ENCODE results near the gene DNAAF8.
"Not testable (repeated sequence)": the region's sequence is repeated elsewhere in the genome, so short reads cannot be mapped to it uniquely, and the experiment has no call there.

Gene DNAAF8

GRCh38 chr16:4724661-4725270 lies 9.6 kb upstream of the DNAAF8 start:
- no peak for DNase-seq

GRCh38 chr16:4726616-4727015 lies 7.7 kb upstream of the DNAAF8 start:
- no peak for DNase-seq

- no peak for DNase-seq
Observed at GRCh38 chr16:4728676-4729075, 5.7 kb upstream of the DNAAF8 start.

GRCh38 chr16:4729876-4730275 lies 4.5 kb upstream of the DNAAF8 start:
- no peak for DNase-seq

GRCh38 chr16:4733211-4733742 lies 1.1 kb upstream of the DNAAF8 start:
- no peak for DNase-seq

GRCh38 chr16:4733747-4734062 lies 632 bp upstream of the DNAAF8 start:
- DNase-seq: no peak

- DNase-seq: peak; percentile 75 to 85
Observed at GRCh38 chr16:4734730-4735535, 596 bp downstream of the DNAAF8 start.

- no peak for DNase-seq
Observed at GRCh38 chr16:4736546-4736945, 2.2 kb downstream of the DNAAF8 start.

GRCh38 chr16:4737545-4737944 lies 3.2 kb downstream of the DNAAF8 start:
- DNase-seq: no peak

- not testable (repeated sequence) for DNase-seq
Observed at GRCh38 chr16:4738370-4738769, 4.0 kb downstream of the DNAAF8 start.

- peak in 1 of 2 donors; percentile 20 for DNase-seq
Observed at GRCh38 chr16:4743226-4743878, 9.0 kb downstream of the DNAAF8 start.

GRCh38 chr16:4744555-4745273 lies 10.4 kb downstream of the DNAAF8 start:
- DNase-seq: no peak

GRCh38 chr16:4745274-4745569 lies 10.9 kb downstream of the DNAAF8 start:
- DNase-seq: no peak

- DNase-seq: no peak
Observed at GRCh38 chr16:4746215-4746614, 11.9 kb downstream of the DNAAF8 start.

- no peak for DNase-seq
Observed at GRCh38 chr16:4746991-4747574, 12.7 kb downstream of the DNAAF8 start.

GRCh38 chr16:4747906-4748681 lies 13.8 kb downstream of the DNAAF8 start:
- DNase-seq: no peak

- DNase-seq: no peak
Observed at GRCh38 chr16:4748682-4749411, 14.5 kb downstream of the DNAAF8 start.

GRCh38 chr16:4749700-4750257 lies 15.4 kb downstream of the DNAAF8 start:
- DNase-seq: no peak

- no peak for DNase-seq
Observed at GRCh38 chr16:4750896-4751295, 16.6 kb downstream of the DNAAF8 start.

- no peak for DNase-seq
Observed at GRCh38 chr16:4752351-4753100, 18.2 kb downstream of the DNAAF8 start.

All from inflammatory macrophage (primary cell).